ENCODE data around the gene NSMF. TPM values are rescaled to one million over a fixed set of nuclear protein-coding genes. Genes with fewer than 3 reads are reported as not detected.

Gene NSMF
- total and polyA plus RNA-seq, 4 donors: 13.8 to 39.8 (median 30.1) TPM

GRCh38 chr9:137505421-137506140, 46.4 kb upstream of the NSMF start:
- ATAC-seq (ENCODE audit: insufficient read depth, low FRiP score): no peak
- no peaks in the 10 kb centered on the region for H3K27me3 ChIP-seq (ENCODE audit: control insufficient read depth in 3 of 3, insufficient read depth in 3 of 3, low read length in 2 of 3)
- TF ChIP-seq, protein P1, sequence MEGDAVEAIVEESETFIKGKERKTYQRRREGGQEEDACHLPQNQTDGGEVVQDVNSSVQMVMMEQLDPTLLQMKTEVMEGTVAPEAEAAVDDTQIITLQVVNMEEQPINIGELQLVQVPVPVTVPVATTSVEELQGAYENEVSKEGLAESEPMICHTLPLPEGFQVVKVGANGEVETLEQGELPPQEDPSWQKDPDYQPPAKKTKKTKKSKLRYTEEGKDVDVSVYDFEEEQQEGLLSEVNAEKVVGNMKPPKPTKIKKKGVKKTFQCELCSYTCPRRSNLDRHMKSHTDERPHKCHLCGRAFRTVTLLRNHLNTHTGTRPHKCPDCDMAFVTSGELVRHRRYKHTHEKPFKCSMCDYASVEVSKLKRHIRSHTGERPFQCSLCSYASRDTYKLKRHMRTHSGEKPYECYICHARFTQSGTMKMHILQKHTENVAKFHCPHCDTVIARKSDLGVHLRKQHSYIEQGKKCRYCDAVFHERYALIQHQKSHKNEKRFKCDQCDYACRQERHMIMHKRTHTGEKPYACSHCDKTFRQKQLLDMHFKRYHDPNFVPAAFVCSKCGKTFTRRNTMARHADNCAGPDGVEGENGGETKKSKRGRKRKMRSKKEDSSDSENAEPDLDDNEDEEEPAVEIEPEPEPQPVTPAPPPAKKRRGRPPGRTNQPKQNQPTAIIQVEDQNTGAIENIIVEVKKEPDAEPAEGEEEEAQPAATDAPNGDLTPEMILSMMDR (IDR thresholded peaks at IDR 0.05; ENCODE audit: control extremely low read depth, extremely low read depth): no peak
- H3K36me3 ChIP-seq (ENCODE audit: control insufficient read depth in 4 of 4, insufficient read depth in 4 of 4, low read length in 4 of 4): no peaks in the 10 kb centered on the region
- H3K4me3 ChIP-seq: no peak overlapping the region
- WGBS, 2 donors: 92 to 93% methylated on average over 28 of the region's 28 CpGs
- H3K4me1 ChIP-seq (ENCODE audit: control insufficient read depth in 5 of 5, insufficient read depth in 5 of 5, low read length in 5 of 5): no peaks in the 10 kb centered on the region
- no peak overlapping the region for H3K27ac ChIP-seq (ENCODE audit: low read depth in 1 of 2, low read length in 1 of 2)
- no peaks in the 10 kb centered on the region for H3K9me3 ChIP-seq (ENCODE audit: control insufficient read depth in 4 of 4, insufficient read depth in 3 of 4, low read length in 3 of 4)
- DNase-seq: peak in 1 of 3 donors; percentile 6
- H3K9ac ChIP-seq (ENCODE audit: insufficient read depth in 1 of 2, low read length in 2 of 2): no peak overlapping the region

GRCh38 chr9:137504432-137504777, 45.3 kb upstream of the NSMF start:
- DNase-seq (no peak), ATAC-seq (ENCODE audit: insufficient read depth, low FRiP score) (no peak)
- no peaks in the 10 kb centered on the region for H3K9me3 ChIP-seq (ENCODE audit: control insufficient read depth in 4 of 4, insufficient read depth in 3 of 4, low read length in 3 of 4)
- H3K4me3 ChIP-seq: no peak overlapping the region
- no peaks in the 10 kb centered on the region for H3K27me3 ChIP-seq (ENCODE audit: control insufficient read depth in 3 of 3, insufficient read depth in 3 of 3, low read length in 2 of 3)
- H3K27ac ChIP-seq (ENCODE audit: low read depth in 1 of 2, low read length in 1 of 2): no peak overlapping the region
- TF ChIP-seq, protein P1 (IDR thresholded peaks at IDR 0.05; ENCODE audit: control extremely low read depth, extremely low read depth): no peak
- WGBS, 2 donors: 90 to 91% methylated on average over 7 of the region's 7 CpGs
- no peaks in the 10 kb centered on the region for H3K4me1 ChIP-seq (ENCODE audit: control insufficient read depth in 5 of 5, insufficient read depth in 5 of 5, low read length in 5 of 5)
- H3K9ac ChIP-seq (ENCODE audit: insufficient read depth in 1 of 2, low read length in 2 of 2): no peak overlapping the region
- H3K36me3 ChIP-seq (ENCODE audit: control insufficient read depth in 4 of 4, insufficient read depth in 4 of 4, low read length in 4 of 4): no peaks in the 10 kb centered on the region

DNA sequence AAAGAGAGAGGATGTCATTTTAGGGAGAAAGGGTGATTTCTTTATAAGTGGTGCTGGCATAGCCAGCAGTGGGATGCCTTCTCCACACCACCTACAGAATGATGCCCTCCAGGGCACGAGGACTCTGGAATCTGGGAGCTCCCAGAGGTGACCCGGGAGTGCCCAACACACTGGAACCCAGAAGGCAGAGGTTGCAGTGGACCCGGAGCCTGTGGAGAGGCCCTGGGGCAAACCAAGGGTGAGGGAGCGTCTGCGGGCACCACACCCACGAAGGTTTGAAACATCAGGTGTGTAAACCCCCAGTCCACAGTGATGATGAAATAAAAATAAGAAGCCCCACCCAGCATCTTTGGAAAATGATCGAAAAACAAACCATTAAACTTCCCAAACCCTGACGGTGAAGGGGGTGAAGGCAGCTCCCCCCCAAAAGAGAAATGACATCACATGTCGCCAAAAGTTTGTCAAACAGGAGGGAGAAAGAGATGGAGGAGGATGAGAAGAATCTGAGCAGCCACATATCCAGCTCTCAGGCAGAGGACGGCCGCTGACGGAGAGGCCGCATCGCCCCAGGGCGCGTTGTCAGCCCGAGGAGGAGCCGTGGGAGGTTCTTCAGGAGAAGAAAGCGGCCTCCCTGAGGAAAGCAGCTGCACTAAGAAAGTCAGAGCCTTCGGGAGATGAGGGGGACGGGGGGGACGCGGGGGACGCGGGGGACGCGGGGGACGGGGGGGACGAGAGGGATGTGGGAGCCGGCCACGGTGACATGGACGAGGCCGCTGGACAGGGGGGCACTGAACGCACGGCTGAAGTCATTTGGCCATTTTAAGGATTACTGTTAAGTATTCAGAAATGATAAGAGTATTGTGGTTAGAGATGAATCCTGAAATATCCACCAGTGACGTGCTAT, 43.1 kb upstream of the NSMF start:
- H3K9ac ChIP-seq (ENCODE audit: insufficient read depth in 1 of 2, low read length in 2 of 2): no peak overlapping the region
- no peak for DNase-seq
- no peak overlapping the region for H3K27ac ChIP-seq (ENCODE audit: low read depth in 1 of 2, low read length in 1 of 2)
- WGBS, 2 donors: 78 to 85% methylated on average over 28 to 35 of the region's 36 CpGs
- H3K9me3 ChIP-seq (ENCODE audit: control insufficient read depth in 4 of 4, insufficient read depth in 3 of 4, low read length in 3 of 4): no peaks in the 10 kb centered on the region
- TF ChIP-seq, protein P1 (IDR thresholded peaks at IDR 0.05; ENCODE audit: control extremely low read depth, extremely low read depth): no peak
- no peaks in the 10 kb centered on the region for H3K36me3 ChIP-seq (ENCODE audit: control insufficient read depth in 4 of 4, insufficient read depth in 4 of 4, low read length in 4 of 4)
- no peak for ATAC-seq (ENCODE audit: insufficient read depth, low FRiP score)
- no peaks in the 10 kb centered on the region for H3K27me3 ChIP-seq (ENCODE audit: control insufficient read depth in 3 of 3, insufficient read depth in 3 of 3, low read length in 2 of 3)
- H3K4me3 ChIP-seq: no peak overlapping the region
- no peaks in the 10 kb centered on the region for H3K4me1 ChIP-seq (ENCODE audit: control insufficient read depth in 5 of 5, insufficient read depth in 5 of 5, low read length in 5 of 5)

All from lung (tissue), 12 donors.